Measurements from ENCODE around the gene BMP2K. TPM values are rescaled to one million over a fixed set of nuclear protein-coding genes. Genes with fewer than 3 reads are reported as not detected.

The BMP2K gene
- total RNA-seq, 1 experiment from 2014 or later, result 27.4 TPM

- Mint-ChIP-seq H3K4me1 (ENCODE audit: low read depth, unreplicated experiment) (peaks cover 2% of the 10 kb centered on the region), H3K36me3 (ENCODE audit: insufficient read depth, unreplicated experiment) (no peaks in the 10 kb centered on the region), H3K9me3 (ENCODE audit: low read depth, unreplicated experiment) (no peaks in the 10 kb centered on the region), H3K4me3 (ENCODE audit: low read depth, unreplicated experiment) (no peak overlapping the region), H3K27ac (ENCODE audit: unreplicated experiment) (no peak overlapping the region), H3K27me3 (ENCODE audit: unreplicated experiment) (no peaks in the 10 kb centered on the region)
- TF ChIP-seq, protein P1, sequence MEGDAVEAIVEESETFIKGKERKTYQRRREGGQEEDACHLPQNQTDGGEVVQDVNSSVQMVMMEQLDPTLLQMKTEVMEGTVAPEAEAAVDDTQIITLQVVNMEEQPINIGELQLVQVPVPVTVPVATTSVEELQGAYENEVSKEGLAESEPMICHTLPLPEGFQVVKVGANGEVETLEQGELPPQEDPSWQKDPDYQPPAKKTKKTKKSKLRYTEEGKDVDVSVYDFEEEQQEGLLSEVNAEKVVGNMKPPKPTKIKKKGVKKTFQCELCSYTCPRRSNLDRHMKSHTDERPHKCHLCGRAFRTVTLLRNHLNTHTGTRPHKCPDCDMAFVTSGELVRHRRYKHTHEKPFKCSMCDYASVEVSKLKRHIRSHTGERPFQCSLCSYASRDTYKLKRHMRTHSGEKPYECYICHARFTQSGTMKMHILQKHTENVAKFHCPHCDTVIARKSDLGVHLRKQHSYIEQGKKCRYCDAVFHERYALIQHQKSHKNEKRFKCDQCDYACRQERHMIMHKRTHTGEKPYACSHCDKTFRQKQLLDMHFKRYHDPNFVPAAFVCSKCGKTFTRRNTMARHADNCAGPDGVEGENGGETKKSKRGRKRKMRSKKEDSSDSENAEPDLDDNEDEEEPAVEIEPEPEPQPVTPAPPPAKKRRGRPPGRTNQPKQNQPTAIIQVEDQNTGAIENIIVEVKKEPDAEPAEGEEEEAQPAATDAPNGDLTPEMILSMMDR (IDR thresholded peaks at IDR 0.05; ENCODE audit: unreplicated experiment), result no peak
- no peak for DNase-seq
- intact Hi-C loops (cut with micrococcal nuclease; ENCODE audit: unreplicated experiment), result no loop called here
- BruUV-seq (replicated peaks), result no TSS peak
- CTCF ChIA-PET, result no interaction called here
Measured at GRCh38 chr4:78796526-78796925, 20.4 kb downstream of the BMP2K start.

GRCh38 chr4:78797777-78798284, 21.7 kb downstream of the BMP2K start:
- no peaks in the 10 kb centered on the region for H3K27me3 Mint-ChIP-seq (ENCODE audit: unreplicated experiment)
- CTCF ChIA-PET, result no interaction called here
- intact Hi-C loops (cut with micrococcal nuclease; ENCODE audit: unreplicated experiment), result no loop called here
- H3K4me1 Mint-ChIP-seq (ENCODE audit: low read depth, unreplicated experiment), result peaks cover 7% of the 10 kb centered on the region
- TF ChIP-seq, protein P1 (IDR thresholded peaks at IDR 0.05; ENCODE audit: unreplicated experiment), result no peak
- no peak overlapping the region for H3K27ac Mint-ChIP-seq (ENCODE audit: unreplicated experiment)
- BruUV-seq (replicated peaks), result no TSS peak
- H3K9me3 Mint-ChIP-seq (ENCODE audit: low read depth, unreplicated experiment), result no peaks in the 10 kb centered on the region
- DNase-seq, result no peak
- no peaks in the 10 kb centered on the region for H3K36me3 Mint-ChIP-seq (ENCODE audit: insufficient read depth, unreplicated experiment)
- no peak overlapping the region for H3K4me3 Mint-ChIP-seq (ENCODE audit: low read depth, unreplicated experiment)

DNA sequence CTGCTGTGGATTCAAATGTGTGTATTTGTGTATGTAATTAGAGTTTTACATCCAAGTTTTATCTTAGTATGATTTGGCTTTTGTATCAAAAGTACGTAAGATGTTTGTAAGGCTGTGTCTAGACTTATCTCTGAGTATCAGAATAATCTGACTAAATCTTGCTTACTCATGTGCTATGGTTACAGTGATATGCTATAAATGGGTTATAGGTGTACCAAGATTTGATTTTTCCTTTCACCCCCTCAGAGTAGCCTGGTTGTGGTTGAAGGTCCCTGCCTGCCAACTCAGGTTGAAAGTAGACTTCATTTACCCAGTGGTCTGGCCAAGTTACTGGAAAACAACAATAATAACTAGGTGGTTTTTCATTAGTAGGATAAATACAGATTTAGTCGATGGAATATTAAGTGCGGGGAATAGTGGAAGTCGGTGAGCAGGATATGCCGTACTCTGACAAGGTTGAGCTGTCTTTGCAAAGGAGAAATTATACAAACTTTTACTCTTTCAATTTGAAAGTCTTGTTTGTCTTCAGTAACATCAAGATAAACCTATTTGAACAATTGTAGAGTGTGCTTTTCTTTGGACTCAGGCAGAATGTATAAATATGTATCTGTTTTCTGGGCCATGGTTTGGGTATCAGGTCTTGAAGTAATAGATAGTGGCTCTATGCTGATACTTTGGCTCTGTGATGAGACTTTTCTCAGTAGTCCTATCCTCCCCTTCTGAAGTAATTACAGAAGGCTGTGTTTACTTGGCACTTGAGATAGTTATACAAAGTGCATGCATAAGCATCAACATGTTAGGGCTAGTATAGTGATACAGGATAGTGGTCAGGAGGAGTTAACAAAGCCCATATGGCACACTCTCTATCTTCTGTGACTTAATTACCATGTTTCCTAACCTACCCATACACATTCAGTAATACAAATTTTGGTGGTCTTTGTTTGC, 23.7 kb downstream of the BMP2K start:
- H3K36me3 Mint-ChIP-seq (ENCODE audit: insufficient read depth, unreplicated experiment), result no peaks in the 10 kb centered on the region
- no peak overlapping the region for H3K4me3 Mint-ChIP-seq (ENCODE audit: low read depth, unreplicated experiment)
- no peaks in the 10 kb centered on the region for H3K9me3 Mint-ChIP-seq (ENCODE audit: low read depth, unreplicated experiment)
- CTCF ChIA-PET, result no interaction called here
- H3K4me1 Mint-ChIP-seq (ENCODE audit: low read depth, unreplicated experiment), result peaks cover 7% of the 10 kb centered on the region
- no TSS peak for BruUV-seq (replicated peaks)
- H3K27ac Mint-ChIP-seq (ENCODE audit: unreplicated experiment), result no peak overlapping the region
- TF ChIP-seq, protein P1 (IDR thresholded peaks at IDR 0.05; ENCODE audit: unreplicated experiment), result no peak
- intact Hi-C loops (cut with micrococcal nuclease; ENCODE audit: unreplicated experiment), result no loop called here
- DNase-seq, result no peak
- no peaks in the 10 kb centered on the region for H3K27me3 Mint-ChIP-seq (ENCODE audit: unreplicated experiment)

GRCh38 chr4:78800965-78801364, 24.8 kb downstream of the BMP2K start:
- intact Hi-C loops (cut with micrococcal nuclease; ENCODE audit: unreplicated experiment), result no loop called here
- H3K27ac Mint-ChIP-seq (ENCODE audit: unreplicated experiment), result no peak overlapping the region
- H3K4me3 Mint-ChIP-seq (ENCODE audit: low read depth, unreplicated experiment), result no peak overlapping the region
- no peak for DNase-seq
- peaks cover 2% of the 10 kb centered on the region for H3K9me3 Mint-ChIP-seq (ENCODE audit: low read depth, unreplicated experiment)
- peaks cover 7% of the 10 kb centered on the region for H3K4me1 Mint-ChIP-seq (ENCODE audit: low read depth, unreplicated experiment)
- BruUV-seq (replicated peaks), result no TSS peak
- CTCF ChIA-PET, result no interaction called here
- H3K27me3 Mint-ChIP-seq (ENCODE audit: unreplicated experiment), result no peaks in the 10 kb centered on the region
- TF ChIP-seq, protein P1 (IDR thresholded peaks at IDR 0.05; ENCODE audit: unreplicated experiment), result no peak
- no peaks in the 10 kb centered on the region for H3K36me3 Mint-ChIP-seq (ENCODE audit: insufficient read depth, unreplicated experiment)
